H9 (cell line): ENCODE data around the gene PCDHGA6. TPM values are rescaled to one million over a fixed set of nuclear protein-coding genes. Genes with fewer than 3 reads are reported as not detected.

Experiments
- DNase-seq: peaks from one replicate; pipeline ENCODE4 v3.0.0-alpha.2; 2017
- H2AFZ ChIP-seq: one replicate; pipeline ENCODE4 v1.6.1; 2013; ENCODE audit warnings: mild to moderate bottlenecking, low read length, control low read depth, moderate library complexity
- H2AK5ac ChIP-seq: 2 replicates; pipeline ENCODE4 v1.6.1; 2013; ENCODE audit warnings: low read length, control low read depth, mixed read lengths; ENCODE audit not compliant: insufficient read length
- H2BK120ac ChIP-seq: one replicate; pipeline ENCODE4 v1.6.1; 2013; ENCODE audit warnings: low read depth, mild to moderate bottlenecking, low read length, control low read depth, inconsistent platforms; ENCODE audit not compliant: poor library complexity, severe bottlenecking
- H2BK12ac ChIP-seq: 2 replicates; pipeline ENCODE4 v1.6.1; 2013; ENCODE audit warnings: low read length, control low read depth, mixed read lengths, low read depth; ENCODE audit not compliant: insufficient read length
- H2BK15ac ChIP-seq: 2 replicates; pipeline ENCODE4 v1.6.1; 2013; ENCODE audit warnings: low read depth, low read length, control low read depth
- H2BK20ac ChIP-seq: one replicate; pipeline ENCODE4 v1.6.1; 2013; ENCODE audit warnings: low read depth, mild to moderate bottlenecking, low read length, control low read depth, inconsistent platforms; ENCODE audit not compliant: poor library complexity, severe bottlenecking
- H2BK5ac ChIP-seq: 2 replicates; pipeline ENCODE4 v1.6.1; 2013; ENCODE audit warnings: low read length, control low read depth, mixed read lengths; ENCODE audit not compliant: insufficient read length
- H3K14ac ChIP-seq: 2 replicates; pipeline ENCODE4 v1.6.1; 2013; ENCODE audit warnings: low read length, control low read depth; ENCODE audit not compliant: insufficient read depth
- H3K18ac ChIP-seq: 2 replicates; pipeline ENCODE4 v1.6.1; 2013; ENCODE audit warnings: low read depth, mild to moderate bottlenecking, mixed read lengths, low read length, control low read depth; ENCODE audit not compliant: insufficient read length
- H3K23ac ChIP-seq: 2 replicates; pipeline ENCODE4 v1.6.1; 2013; ENCODE audit warnings: low read length, control low read depth, mixed read lengths, low read depth; ENCODE audit not compliant: insufficient read length
- H3K23me2 ChIP-seq: 2 replicates; pipeline ENCODE4 v1.6.1; 2013; ENCODE audit warnings: low read depth, mild to moderate bottlenecking, mixed read lengths, low read length, control low read depth; ENCODE audit not compliant: insufficient read length, poor library complexity, severe bottlenecking
- H3K27ac ChIP-seq: 2 replicates; pipeline ENCODE4 v1.5.1; 2013; ENCODE audit warnings: low read length, control low read depth, mixed read lengths, low read depth; ENCODE audit not compliant: insufficient read length
- H3K27me3 ChIP-seq: 2 replicates; pipeline ENCODE4 v1.6.1; 2013; ENCODE audit warnings: low read length, control low read depth, inconsistent platforms; ENCODE audit not compliant: insufficient read depth
- H3K4ac ChIP-seq: 2 replicates; pipeline ENCODE4 v1.6.1; 2013; ENCODE audit warnings: low read depth, mild to moderate bottlenecking, control low read depth, inconsistent platforms, low read length, moderate library complexity
- H3K4me1 ChIP-seq: 2 replicates; pipeline ENCODE4 v1.6.1; 2013; ENCODE audit warnings: low read length, control low read depth, inconsistent platforms; ENCODE audit not compliant: insufficient read depth
- H3K4me2 ChIP-seq: 2 replicates; pipeline ENCODE4 v1.6.1; 2013; ENCODE audit warnings: low read length, control low read depth, mixed read lengths; ENCODE audit not compliant: insufficient read length, insufficient read depth
- H3K56ac ChIP-seq: 2 replicates; pipeline ENCODE4 v1.6.1; 2013; ENCODE audit warnings: low read depth, mild to moderate bottlenecking, mixed read lengths, low read length, control low read depth; ENCODE audit not compliant: insufficient read length
- H3K79me1 ChIP-seq: 2 replicates; pipeline ENCODE4 v1.6.1; 2013; ENCODE audit warnings: low read depth, mild to moderate bottlenecking, moderate library complexity, low read length, control low read depth, inconsistent platforms; ENCODE audit not compliant: insufficient read depth, poor library complexity, severe bottlenecking
- H3K79me2 ChIP-seq: 2 replicates; pipeline ENCODE4 v1.6.1; 2013; ENCODE audit warnings: low read length, control low read depth, inconsistent platforms; ENCODE audit not compliant: insufficient read depth
- H3K9ac ChIP-seq: 2 replicates; pipeline ENCODE4 v1.6.1; 2013; ENCODE audit warnings: low read length, control low read depth, mixed read lengths; ENCODE audit not compliant: insufficient read length; ENCODE audit errors: extremely low read depth
- H3K9me3 ChIP-seq: one replicate; pipeline ENCODE4 v1.6.1; 2013; ENCODE audit warnings: low read depth, low read length, inconsistent platforms; ENCODE audit not compliant: control insufficient read depth
- H3T11ph ChIP-seq: one replicate; pipeline ENCODE4 v1.6.1; 2013; ENCODE audit warnings: mild to moderate bottlenecking, low read length, control low read depth, inconsistent platforms
- H4K20me1 ChIP-seq: one replicate; pipeline ENCODE4 v1.6.1; 2013; ENCODE audit not compliant: control insufficient read depth, insufficient read length, insufficient read depth
- H4K5ac ChIP-seq: 2 replicates; pipeline ENCODE4 v1.6.1; 2013; ENCODE audit warnings: low read depth, mild to moderate bottlenecking, mixed read lengths, low read length, control low read depth; ENCODE audit not compliant: insufficient read length
- H4K8ac ChIP-seq: replicated peaks from 2 replicates; pipeline ENCODE4 v1.6.1; 2013; ENCODE audit warnings: low read length, control low read depth, mixed read lengths, low read depth; ENCODE audit not compliant: insufficient read length
- H4K91ac ChIP-seq: 2 replicates; pipeline ENCODE4 v1.6.1; 2013; ENCODE audit warnings: low read depth, mild to moderate bottlenecking, moderate library complexity, mixed read lengths, low read length, control low read depth; ENCODE audit not compliant: insufficient read length
- H3K27ac Mint-ChIP-seq, 3 experiments: 2 replicates in 2 of 3; 3 replicates in 1 of 3; pipeline ENCODE4 v1.8.0; 2020 to 2021; ENCODE audit warnings: mixed read lengths in 3 of 3, mild to moderate bottlenecking in 1 of 3, moderate library complexity in 1 of 3
- H3K27me3 Mint-ChIP-seq: 2 replicates; pipeline ENCODE4 v1.8.0; 2021; ENCODE audit warnings: low read depth, mild to moderate bottlenecking, moderate library complexity, mixed read lengths
- H3K36me3 Mint-ChIP-seq, 3 experiments: 2 replicates in 2 of 3; 3 replicates in 1 of 3; pipeline ENCODE4 v1.8.0; 2020 to 2021; ENCODE audit warnings: low read depth in 3 of 3, mixed read lengths in 3 of 3; ENCODE audit not compliant: insufficient read depth in 1 of 3
- H3K4me1 Mint-ChIP-seq, 2 experiments: 2 replicates each; pipeline ENCODE4 v1.8.0; 2020; ENCODE audit warnings: mixed read lengths in 2 of 2
- H3K4me3 Mint-ChIP-seq, 2 experiments: 2 replicates in 1 of 2; 3 replicates in 1 of 2; pipeline ENCODE4 v1.8.0; 2020 to 2021; ENCODE audit warnings: mild to moderate bottlenecking in 2 of 2, mixed read lengths in 2 of 2, moderate library complexity in 1 of 2
- H3K9me3 Mint-ChIP-seq, 2 experiments: 2 replicates in 1 of 2; 3 replicates in 1 of 2; pipeline ENCODE4 v1.8.0; 2020; ENCODE audit warnings: mild to moderate bottlenecking in 2 of 2, mixed read lengths in 2 of 2, moderate library complexity in 1 of 2
- WGBS: extraction: QIAGEN DNeasy Blood & Tissue Kit; methylation state at CpG from one replicate; pipeline ENCODE4 v1.1.7; 2013; ENCODE audit warnings: missing lambda C conversion rate, low lambda C conversion rate, mixed read lengths; ENCODE audit not compliant: insufficient read length; ENCODE audit errors: extremely low coverage; 5-methylcytosine and 5-hydroxymethylcytosine counted together
- total RNA-seq: library from RNA; stranded (reverse); gene quantifications from 2 replicates; pipeline ENCODE4 v1.2.1, GENCODE V29; 2021
- TF ChIP-seq, protein P1 (sequence below): fragments of 200-600 bp; sonication (generic); conservative IDR thresholded peaks from 3 replicates; pipeline ENCODE4 v1.8.0; 2021; ENCODE audit warnings: antibody characterized with exemption, mild to moderate bottlenecking

PCDHGA6 gene
- total RNA-seq, 1 experiment from 2014 or later = 1.7 TPM

DNA sequence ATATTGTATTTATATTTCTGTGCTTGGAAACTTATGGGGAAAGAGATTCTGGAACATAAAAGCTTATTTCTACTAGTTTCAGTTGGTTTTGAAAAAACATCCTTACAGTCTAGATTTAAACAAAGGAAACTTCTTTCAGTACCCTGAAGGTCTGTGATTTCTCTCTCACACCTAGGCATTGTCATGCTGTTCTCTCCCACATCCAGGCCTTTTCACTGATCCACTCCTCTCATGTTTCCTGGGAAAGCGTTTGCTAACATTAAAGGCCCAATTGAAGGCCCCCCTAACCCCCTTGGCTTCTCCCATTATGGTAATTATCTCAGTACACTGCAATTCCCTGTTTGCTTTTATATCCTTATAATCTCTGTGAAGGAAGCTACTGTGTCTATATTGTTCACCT is 30.9 kb upstream of the PCDHGA6 start:
- Mint-ChIP-seq H3K27ac (no peak overlapping the region), H3K4me3 (peak overlapping the region in 1 of 2 experiments; percentile 44; a peak in 1 of 5 replicates), H3K4me1 (peaks cover 2 to 4% of the 10 kb centered on the region in 2 experiments; a peak in 2 of 4 replicates), H3K9me3 (peaks cover 68 to 79% of the 10 kb centered on the region in 2 experiments), H3K27me3 (peaks cover 9% of the 10 kb centered on the region), H3K36me3 (peaks cover 17 to 52% (median 33%) of the 10 kb centered on the region in 3 experiments)
- no peak overlapping the region for H3K18ac ChIP-seq
- TF ChIP-seq, protein P1, sequence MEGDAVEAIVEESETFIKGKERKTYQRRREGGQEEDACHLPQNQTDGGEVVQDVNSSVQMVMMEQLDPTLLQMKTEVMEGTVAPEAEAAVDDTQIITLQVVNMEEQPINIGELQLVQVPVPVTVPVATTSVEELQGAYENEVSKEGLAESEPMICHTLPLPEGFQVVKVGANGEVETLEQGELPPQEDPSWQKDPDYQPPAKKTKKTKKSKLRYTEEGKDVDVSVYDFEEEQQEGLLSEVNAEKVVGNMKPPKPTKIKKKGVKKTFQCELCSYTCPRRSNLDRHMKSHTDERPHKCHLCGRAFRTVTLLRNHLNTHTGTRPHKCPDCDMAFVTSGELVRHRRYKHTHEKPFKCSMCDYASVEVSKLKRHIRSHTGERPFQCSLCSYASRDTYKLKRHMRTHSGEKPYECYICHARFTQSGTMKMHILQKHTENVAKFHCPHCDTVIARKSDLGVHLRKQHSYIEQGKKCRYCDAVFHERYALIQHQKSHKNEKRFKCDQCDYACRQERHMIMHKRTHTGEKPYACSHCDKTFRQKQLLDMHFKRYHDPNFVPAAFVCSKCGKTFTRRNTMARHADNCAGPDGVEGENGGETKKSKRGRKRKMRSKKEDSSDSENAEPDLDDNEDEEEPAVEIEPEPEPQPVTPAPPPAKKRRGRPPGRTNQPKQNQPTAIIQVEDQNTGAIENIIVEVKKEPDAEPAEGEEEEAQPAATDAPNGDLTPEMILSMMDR = no peak
- H3K4me1 ChIP-seq = no peaks in the 10 kb centered on the region
- H3K23me2 ChIP-seq = no peaks in the 10 kb centered on the region
- H3K9ac ChIP-seq = no peak overlapping the region
- H3K4ac ChIP-seq = no peak overlapping the region
- H3K23ac ChIP-seq = no peak overlapping the region
- no peaks in the 10 kb centered on the region for H3K27me3 ChIP-seq
- H4K5ac ChIP-seq = no peak overlapping the region
- no peaks in the 10 kb centered on the region for H3K79me2 ChIP-seq
- no peak for DNase-seq
- no CpG with 5 or more reads among the region's 1 CpG for WGBS
- no peak overlapping the region for H4K8ac ChIP-seq
- no peak overlapping the region for H3K14ac ChIP-seq
- H4K20me1 ChIP-seq = no peaks in the 10 kb centered on the region
- H2BK5ac ChIP-seq = no peak overlapping the region
- no peak overlapping the region for H2BK12ac ChIP-seq
- no peak overlapping the region for H2BK120ac ChIP-seq
- H2BK15ac ChIP-seq = no peak overlapping the region
- H3K56ac ChIP-seq = no peak overlapping the region
- no peak overlapping the region for H2AK5ac ChIP-seq
- H3K27ac ChIP-seq = no peak overlapping the region
- H2BK20ac ChIP-seq = no peak overlapping the region
- no peaks in the 10 kb centered on the region for H3K79me1 ChIP-seq
- H4K91ac ChIP-seq = no peak overlapping the region
- no peak overlapping the region for H3T11ph ChIP-seq
- H3K9me3 ChIP-seq = peaks cover 25% of the 10 kb centered on the region
- H3K4me2 ChIP-seq = no peak overlapping the region
- no peak overlapping the region for H2AFZ ChIP-seq
